AG04450 (cell line): ENCODE measurements around the gene EPN2. TPM values are rescaled to one million over a fixed set of nuclear protein-coding genes. Genes with fewer than 3 reads are reported as not detected.

Experiments used
- CTCF ChIA-PET: fragments of 300-600, 350-600 bp; formaldehyde crosslinking; extraction: SDS; loops from one replicate; lab custom pipeline; 2022; ENCODE audit warnings: antibody characterized with exemption, inconsistent platforms; lab: Charles Lee
- POLR2A ChIA-PET: fragments of 350-600 bp; formaldehyde crosslinking; extraction: SDS; loops from one replicate; lab custom pipeline; 2021; ENCODE audit warnings: antibody characterized with exemption, inconsistent platforms; lab: Yijun Ruan, JAX
- DNase-seq: peaks from one replicate; pipeline ENCODE4 v3.0.0-alpha.2; 2011; ENCODE audit warnings: low read depth, low spot score
- H3K27ac ChIP-seq: one replicate; pipeline ENCODE4 v1.5.1; 2012; ENCODE audit warnings: low read depth, low read length, control low read depth
- H3K27me3 ChIP-seq: one replicate; pipeline ENCODE4 v1.6.0; 2012; ENCODE audit warnings: low read length; ENCODE audit not compliant: control insufficient read depth, insufficient read depth
- H3K4me3 ChIP-seq: 2 replicates; pipeline ENCODE4 v1.5.1; 2011; ENCODE audit warnings: mild to moderate bottlenecking, low read depth, low read length, control low read depth
- H3K9me3 ChIP-seq: 2 replicates; pipeline ENCODE4 v1.5.1; 2012; ENCODE audit warnings: low read length; ENCODE audit not compliant: control insufficient read depth, insufficient read depth
- polyA plus RNA-seq: library from polyadenylated mRNA; depleted of rRNA; stranded (reverse); fragments of >200 nt; gene quantifications from 2 replicates; pipeline ENCODE4 v1.2.3, GENCODE V29; 2011
- TF ChIP-seq, protein P1 (sequence below): IDR thresholded peaks from 2 replicates; pipeline ENCODE4 v1.5.1; 2011; ENCODE audit warnings: low read depth, low read length, control low read depth, inconsistent platforms

Gene EPN2
- polyA plus RNA-seq, 1 experiment = 27.9 TPM

DNA sequence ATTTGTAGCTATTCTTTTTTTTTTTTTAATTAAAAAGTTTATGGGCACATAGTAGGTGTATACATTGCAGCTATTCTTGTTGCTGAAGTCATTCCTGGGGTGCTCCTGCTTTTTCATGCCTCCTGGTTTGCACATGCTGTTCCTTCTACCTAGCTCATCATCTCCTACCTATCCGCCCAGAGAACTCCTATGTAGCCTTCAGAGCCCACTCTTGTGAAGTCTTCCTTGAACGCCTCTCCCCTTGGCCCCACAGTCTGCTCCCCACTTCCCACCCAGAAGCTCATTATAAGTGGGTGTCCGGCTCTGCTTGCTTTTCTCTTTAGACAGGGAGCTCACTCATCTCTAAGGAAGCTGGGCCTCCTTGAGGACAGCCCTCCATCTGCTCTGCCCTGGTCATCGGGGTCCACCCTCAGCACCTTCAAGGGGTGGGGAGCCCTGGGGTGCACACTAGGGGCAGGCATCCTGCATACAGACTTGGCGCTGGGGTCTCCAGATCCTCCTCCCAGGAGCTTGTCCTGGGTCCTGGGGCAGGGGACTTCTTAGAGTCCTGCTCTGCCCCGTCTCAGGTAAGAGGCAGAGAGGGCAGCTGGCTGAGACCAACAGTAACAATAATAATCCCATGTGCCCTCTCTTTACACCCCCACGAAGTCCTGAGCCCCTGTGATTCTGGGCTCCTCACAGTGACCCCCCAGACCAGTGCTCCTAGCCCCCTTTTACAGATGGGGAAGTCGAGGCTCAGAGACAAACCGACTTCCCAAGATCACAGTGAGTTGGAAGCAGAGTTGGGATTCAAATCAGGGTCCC lies 128.9 kb downstream of the EPN2 start:
- ChIA-PET CTCF (interaction anchor here (0.6 to 5.2 kb wide), 5 partner anchors 12 to 399 kb away, joined by 3 to 99 read pairs (median 9); partner anchors contain the start of gene MAPK7), POLR2A (interaction anchor here (0.7 to 0.9 kb wide), 2 partner anchors 12 to 19 kb away, joined by 3 to 4 read pairs; partner anchors contain the start of gene MAPK7)
- H3K4me3 ChIP-seq = no peak overlapping the region
- no peaks in the 10 kb centered on the region for H3K9me3 ChIP-seq
- H3K27me3 ChIP-seq = no peaks in the 10 kb centered on the region
- TF ChIP-seq, protein P1, sequence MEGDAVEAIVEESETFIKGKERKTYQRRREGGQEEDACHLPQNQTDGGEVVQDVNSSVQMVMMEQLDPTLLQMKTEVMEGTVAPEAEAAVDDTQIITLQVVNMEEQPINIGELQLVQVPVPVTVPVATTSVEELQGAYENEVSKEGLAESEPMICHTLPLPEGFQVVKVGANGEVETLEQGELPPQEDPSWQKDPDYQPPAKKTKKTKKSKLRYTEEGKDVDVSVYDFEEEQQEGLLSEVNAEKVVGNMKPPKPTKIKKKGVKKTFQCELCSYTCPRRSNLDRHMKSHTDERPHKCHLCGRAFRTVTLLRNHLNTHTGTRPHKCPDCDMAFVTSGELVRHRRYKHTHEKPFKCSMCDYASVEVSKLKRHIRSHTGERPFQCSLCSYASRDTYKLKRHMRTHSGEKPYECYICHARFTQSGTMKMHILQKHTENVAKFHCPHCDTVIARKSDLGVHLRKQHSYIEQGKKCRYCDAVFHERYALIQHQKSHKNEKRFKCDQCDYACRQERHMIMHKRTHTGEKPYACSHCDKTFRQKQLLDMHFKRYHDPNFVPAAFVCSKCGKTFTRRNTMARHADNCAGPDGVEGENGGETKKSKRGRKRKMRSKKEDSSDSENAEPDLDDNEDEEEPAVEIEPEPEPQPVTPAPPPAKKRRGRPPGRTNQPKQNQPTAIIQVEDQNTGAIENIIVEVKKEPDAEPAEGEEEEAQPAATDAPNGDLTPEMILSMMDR = no peak
- no peak overlapping the region for H3K27ac ChIP-seq
- DNase-seq = no peak

- no peaks in the 10 kb centered on the region for H3K9me3 ChIP-seq
- ChIA-PET POLR2A (no interaction called here), CTCF (interaction anchor here (1.3 to 4.9 kb wide), 3 partner anchors 11 to 147 kb away, joined by 3 to 99 read pairs (median 5); partner anchors contain the start of gene MAPK7)
- H3K4me3 ChIP-seq = no peak overlapping the region
- no peak for DNase-seq
- H3K27ac ChIP-seq = no peak overlapping the region
- TF ChIP-seq, protein P1 = no peak
- no peaks in the 10 kb centered on the region for H3K27me3 ChIP-seq
Observed at GRCh38 chr17:19366637-19366972, 129.4 kb downstream of the EPN2 start.

DNA sequence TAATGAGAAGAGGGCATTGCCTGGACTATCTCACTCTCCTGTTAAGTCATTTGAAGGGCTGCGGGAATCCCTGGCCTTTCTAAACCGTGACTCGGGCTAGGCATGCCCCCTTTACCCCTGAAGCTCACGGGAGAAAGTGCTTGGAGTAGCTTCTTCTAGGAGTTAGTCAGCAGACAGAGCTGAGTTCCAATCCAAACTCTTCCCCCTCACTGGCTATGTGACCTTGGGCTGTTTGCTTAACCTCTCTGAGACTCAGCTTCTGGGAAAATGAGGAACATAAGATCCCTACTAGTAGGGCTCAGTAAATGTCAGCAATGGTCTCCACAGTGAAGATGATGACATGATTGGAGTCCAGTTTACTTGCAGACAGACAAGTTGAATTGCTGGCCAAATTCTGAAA lies 131.1 kb downstream of the EPN2 start:
- POLR2A ChIA-PET = no interaction called here
- H3K9me3 ChIP-seq = no peaks in the 10 kb centered on the region
- no peak for DNase-seq
- TF ChIP-seq, protein P1 = no peak
- no peak overlapping the region for H3K4me3 ChIP-seq
- no peaks in the 10 kb centered on the region for H3K27me3 ChIP-seq
- no peak overlapping the region for H3K27ac ChIP-seq
- CTCF ChIA-PET = interaction anchor here (1.3 to 1.8 kb wide), 2 partner anchors 79 to 399 kb away, joined by 5 to 6 read pairs; no protein-coding TSS in a partner anchor

DNA sequence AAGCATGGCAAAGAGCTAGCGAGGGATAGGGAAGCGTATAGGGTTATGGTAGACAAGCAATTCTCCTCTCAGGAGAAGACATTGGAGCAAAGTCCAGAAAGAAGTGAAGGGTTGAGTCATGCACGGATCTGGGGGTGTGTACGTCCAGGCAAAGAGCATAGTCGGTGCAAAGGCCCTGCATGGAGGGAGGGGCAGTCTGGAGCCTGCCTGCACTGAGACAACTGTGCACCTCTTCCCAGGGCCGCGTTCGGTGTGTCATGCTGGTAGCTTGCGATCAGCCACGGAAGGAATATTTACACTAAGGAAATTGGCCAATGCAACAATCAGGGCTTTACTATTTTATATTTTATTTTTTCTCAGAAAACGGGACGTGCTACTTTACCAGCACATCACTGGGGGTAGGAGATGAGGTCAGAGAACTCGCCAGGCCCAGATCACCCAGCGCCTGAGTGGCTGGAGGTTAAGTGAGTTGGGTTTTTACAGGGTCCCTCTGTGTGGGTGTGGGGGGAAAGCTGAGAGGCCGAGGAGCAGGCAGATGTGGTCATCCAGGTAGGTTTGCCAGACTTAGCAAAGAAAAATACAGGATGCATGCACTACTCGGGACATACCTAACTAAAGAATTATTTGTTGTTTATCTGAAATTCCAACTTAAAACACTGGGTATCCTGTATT lies 132.1 kb downstream of the EPN2 start:
- POLR2A ChIA-PET = no interaction called here
- no peak for DNase-seq

More for the DNA sequence above, 132.1 kb downstream of the EPN2 start:
- Histone ChIP-seq H3K27me3 (no peaks in the 10 kb centered on the region), H3K9me3 (no peaks in the 10 kb centered on the region), H3K4me3 (no peak overlapping the region), H3K27ac (no peak overlapping the region)
- CTCF ChIA-PET = interaction anchor here (1.3 to 1.8 kb wide), 2 partner anchors 78 to 397 kb away, joined by 5 to 6 read pairs; no protein-coding TSS in a partner anchor
- TF ChIP-seq, protein P1 = no peak
